ENCODE results near the gene GTF3C5. TPM values are rescaled to one million over a fixed set of nuclear protein-coding genes. Genes with fewer than 3 reads are reported as not detected.
"Not testable (repeated sequence)": the region's sequence is repeated elsewhere in the genome, so short reads cannot be mapped to it uniquely, and the experiment has no call there.

The GTF3C5 gene
- total and polyA plus RNA-seq, 10 of the 15 experiments (the other 5 are each of a cell fraction or from before 2014, with no cell fraction given): 2.2 to 81.1 (median 68.7) TPM

- FAIRE-seq; H3K79me2 ChIP-seq (ENCODE audit: control insufficient read depth, insufficient read depth, low read length); DNase-seq (ENCODE audit: low read depth, low spot score); H3K4me2 ChIP-seq (ENCODE audit: control insufficient read depth, insufficient read depth); H3K27ac ChIP-seq (ENCODE audit: control insufficient read depth, insufficient read depth); BruUV-seq (replicated peaks); H3K9ac ChIP-seq (ENCODE audit: control insufficient read depth, insufficient read depth, low read length); RAD21 ChIA-PET (ENCODE audit: unreplicated experiment); H4K20me1 ChIP-seq (ENCODE audit: control insufficient read depth, insufficient read depth); SMC1A ChIA-PET (ENCODE audit: uncharacterized antibody, unreplicated experiment); ATAC-seq; H2AFZ ChIP-seq (ENCODE audit: control insufficient read depth, low read depth, low read length); H3K36me3 ChIP-seq (ENCODE audit: control insufficient read depth in 2 of 2, insufficient read depth in 2 of 2, low read length in 1 of 2); H3K27me3 ChIP-seq (replicated peaks in 1 of 2; ENCODE audit: control insufficient read depth in 2 of 2, insufficient read depth in 2 of 2, low read length in 1 of 2); in situ Hi-C loops (cut with MboI); intact Hi-C loops (cut with micrococcal nuclease; ENCODE audit: unreplicated experiment); H3K4me1 ChIP-seq (ENCODE audit: control insufficient read depth, insufficient read depth, low read length); POLR2A ChIA-PET; H3K4me3 ChIP-seq; H3K9me3 ChIP-seq (replicated peaks; ENCODE audit: control insufficient read depth, insufficient read depth, low read length); CTCF ChIA-PET: not testable (repeated sequence)
- WGBS (ENCODE audit: insufficient coverage, insufficient replicate concordance, low lambda C conversion rate, missing lambda C conversion rate): 12% methylated on average over 7 of the region's 12 CpGs
Measured at GRCh38 chr9:133081957-133082644, 51.3 kb downstream of the GTF3C5 start.

- H4K20me1 ChIP-seq (ENCODE audit: control insufficient read depth, insufficient read depth); H3K79me2 ChIP-seq (ENCODE audit: control insufficient read depth, insufficient read depth, low read length); H3K36me3 ChIP-seq (ENCODE audit: control insufficient read depth in 2 of 2, insufficient read depth in 2 of 2, low read length in 1 of 2); H3K9ac ChIP-seq (ENCODE audit: control insufficient read depth, insufficient read depth, low read length); BruUV-seq (replicated peaks); POLR2A ChIA-PET; FAIRE-seq; H3K4me1 ChIP-seq (ENCODE audit: control insufficient read depth, insufficient read depth, low read length); H3K4me2 ChIP-seq (ENCODE audit: control insufficient read depth, insufficient read depth); H3K4me3 ChIP-seq; H3K27ac ChIP-seq (ENCODE audit: control insufficient read depth, insufficient read depth); H2AFZ ChIP-seq (ENCODE audit: control insufficient read depth, low read depth, low read length); H3K27me3 ChIP-seq (replicated peaks in 1 of 2; ENCODE audit: control insufficient read depth in 2 of 2, insufficient read depth in 2 of 2, low read length in 1 of 2); RAD21 ChIA-PET (ENCODE audit: unreplicated experiment); H3K9me3 ChIP-seq (replicated peaks; ENCODE audit: control insufficient read depth, insufficient read depth, low read length); SMC1A ChIA-PET (ENCODE audit: uncharacterized antibody, unreplicated experiment); ATAC-seq; DNase-seq (ENCODE audit: low read depth, low spot score); intact Hi-C loops (cut with micrococcal nuclease; ENCODE audit: unreplicated experiment); in situ Hi-C loops (cut with MboI); CTCF ChIA-PET: not testable (repeated sequence)
- 30% methylated on average over 6 of the region's 9 CpGs for WGBS (ENCODE audit: insufficient coverage, insufficient replicate concordance, low lambda C conversion rate, missing lambda C conversion rate)
Measured at GRCh38 chr9:133083688-133084087, 52.9 kb downstream of the GTF3C5 start.

GRCh38 chr9:133086212-133086860, 55.5 kb downstream of the GTF3C5 start:
- SMC1A ChIA-PET (ENCODE audit: uncharacterized antibody, unreplicated experiment); ATAC-seq; FAIRE-seq; H3K27me3 ChIP-seq (replicated peaks in 1 of 2; ENCODE audit: control insufficient read depth in 2 of 2, insufficient read depth in 2 of 2, low read length in 1 of 2); H3K36me3 ChIP-seq (ENCODE audit: control insufficient read depth in 2 of 2, insufficient read depth in 2 of 2, low read length in 1 of 2); H3K4me1 ChIP-seq (ENCODE audit: control insufficient read depth, insufficient read depth, low read length); H3K4me2 ChIP-seq (ENCODE audit: control insufficient read depth, insufficient read depth); DNase-seq (ENCODE audit: low read depth, low spot score); CTCF ChIA-PET; RAD21 ChIA-PET (ENCODE audit: unreplicated experiment); H3K79me2 ChIP-seq (ENCODE audit: control insufficient read depth, insufficient read depth, low read length); H3K27ac ChIP-seq (ENCODE audit: control insufficient read depth, insufficient read depth); BruUV-seq (replicated peaks); H3K4me3 ChIP-seq; H4K20me1 ChIP-seq (ENCODE audit: control insufficient read depth, insufficient read depth); H2AFZ ChIP-seq (ENCODE audit: control insufficient read depth, low read depth, low read length); in situ Hi-C loops (cut with MboI); intact Hi-C loops (cut with micrococcal nuclease; ENCODE audit: unreplicated experiment); H3K9me3 ChIP-seq (replicated peaks; ENCODE audit: control insufficient read depth, insufficient read depth, low read length); H3K9ac ChIP-seq (ENCODE audit: control insufficient read depth, insufficient read depth, low read length): not testable (repeated sequence)
- POLR2A ChIA-PET: interaction anchor here (1.3 kb wide), 1 partner anchor 32 kb away, joined by 3 read pairs; no protein-coding TSS in a partner anchor
- WGBS (ENCODE audit: insufficient coverage, insufficient replicate concordance, low lambda C conversion rate, missing lambda C conversion rate): 62% methylated on average over 16 of the region's 17 CpGs
